Liver (tissue), 3 donors: ENCODE data around the gene PRDM1.

Source experiments
- CTCF ChIP-seq: fragments of 150-350 bp; IDR thresholded peaks from 2 replicates; pipeline ENCODE4 v1.5.1; 2017; ENCODE audit warnings: improper control_type of control experiment, low read depth, low read length; ENCODE audit not compliant: missing input control
- EGR1 ChIP-seq, 2 donors: IDR thresholded peaks; 2 replicates each; pipeline ENCODE4 v1.6.1; 2016 to 2018; ENCODE audit warnings: antibody characterized with exemption in 2 of 2, low read depth in 2 of 2
- GABPA ChIP-seq, 2 donors: IDR thresholded peaks in 1 of 2; conservative IDR thresholded peaks in 1 of 2; 2 replicates each; pipeline ENCODE4 v1.6.1; 2016; ENCODE audit warnings: antibody characterized with exemption in 2 of 2, mild to moderate bottlenecking in 1 of 2, moderate library complexity in 1 of 2
- JUND ChIP-seq, 2 donors: IDR thresholded peaks; 2 replicates each; pipeline ENCODE4 v1.6.1; 2016; ENCODE audit warnings: antibody characterized with exemption in 2 of 2
- RXRA ChIP-seq, 2 donors: IDR thresholded peaks; 2 replicates each; pipeline ENCODE4 v1.6.1; 2017 to 2018; ENCODE audit warnings: antibody characterized with exemption in 2 of 2, mild to moderate bottlenecking in 1 of 2
- YY1 ChIP-seq: IDR thresholded peaks from 2 replicates; pipeline ENCODE4 v1.6.1; 2016; ENCODE audit warnings: antibody characterized with exemption, mild to moderate bottlenecking
- donor health status: healthy.
- donor health status: healthy.

- TF ChIP-seq CTCF (no peak), RXRA (IDR thresholded peaks at IDR 0.05) (no peak), JUND (IDR thresholded peaks at IDR 0.05) (no peak), YY1 (no peak), EGR1 (IDR thresholded peaks at IDR 0.05; ENCODE audit: low read depth in 2 of 2) (no peak), GABPA (IDR thresholded peaks at IDR 0.05 in 1 of 2, conservative IDR thresholded peaks at IDR 0.05 in 1 of 2) (no peak)
Observed at GRCh38 chr6:106039897-106040592, 46.1 kb upstream of the PRDM1 start.
